ENCODE results near the gene DEPDC7. TPM values are rescaled to one million over a fixed set of nuclear protein-coding genes. Genes with fewer than 3 reads are reported as not detected.

Gene DEPDC7
- total and polyA plus RNA-seq, 9 of the 15 experiments (the other 6 are each of a cell fraction or from before 2014, with no cell fraction given), result 5.4 to 19.9 (median 12.0) TPM

DNA sequence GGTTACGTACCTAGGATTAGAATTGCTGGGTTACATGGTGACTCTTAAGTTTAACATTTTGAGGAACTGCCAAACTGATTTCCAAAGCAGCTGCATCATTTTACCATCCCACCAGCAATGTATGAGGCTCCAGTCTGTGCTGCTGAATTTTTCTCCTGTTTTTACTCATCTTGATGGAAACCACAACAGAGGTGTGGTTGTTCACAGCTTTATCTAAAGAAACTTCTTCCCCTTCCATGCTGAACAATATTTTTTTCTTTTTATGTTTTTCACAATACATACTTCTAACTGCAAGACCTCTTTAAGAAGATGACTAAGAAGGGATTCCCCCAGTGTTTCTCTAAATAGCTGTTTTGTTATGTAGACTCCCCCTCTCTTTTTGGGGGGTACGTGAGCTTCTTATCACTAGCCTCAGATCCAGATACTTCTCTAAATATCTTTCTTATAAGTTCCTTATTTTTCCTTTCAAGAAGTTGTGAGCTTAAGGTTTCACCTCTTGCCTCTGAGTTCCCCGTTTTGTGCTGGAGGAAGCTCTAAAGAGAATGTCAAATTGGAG, 47.7 kb downstream of the DEPDC7 start:
- DNase-seq (ENCODE audit: extremely low read depth in 1 of 4, low spot score in 3 of 4), result no peak

More for the DNA sequence above, 47.7 kb downstream of the DEPDC7 start:
- no TSS peak for BruUV-seq (replicated peaks)
- H3K36me3 ChIP-seq (ENCODE audit: control insufficient read depth, insufficient read depth, low read length), result peaks cover 11% of the 10 kb centered on the region; the same call in 2 of the 3 replicates
- H3K79me2 ChIP-seq (ENCODE audit: control insufficient read depth, insufficient read depth, low read length), result no peaks in the 10 kb centered on the region
- POLR2A ChIA-PET, result interaction anchor here (0.7 kb wide), 1 partner anchor 23 kb away, joined by 3 read pairs; no protein-coding TSS in a partner anchor
- intact Hi-C loops (cut with micrococcal nuclease), result loop anchor here (5.0 kb wide), 1 partner anchor 181 kb away; no protein-coding TSS in a partner anchor
- H3K4me1 ChIP-seq (replicated peaks in 1 of 2; ENCODE audit: control insufficient read depth in 2 of 2, insufficient read depth in 2 of 2, low read length in 2 of 2), result no peaks in the 10 kb centered on the region; a peak in 1 of 5 replicates
- FAIRE-seq, result no peak
- H3K9me3 ChIP-seq (replicated peaks; ENCODE audit: control insufficient read depth, insufficient read depth, low read depth, low read length), result no peaks in the 10 kb centered on the region
- no peaks in the 10 kb centered on the region; the same call in 1 of the 2 replicates for H4K20me1 ChIP-seq (replicated peaks; ENCODE audit: control insufficient read depth, insufficient read depth, low read length)
- WGBS (ENCODE audit: insufficient coverage, low coverage, missing lambda C conversion rate), result 35% methylated on average over 3 of the region's 3 CpGs
- H2AFZ ChIP-seq (ENCODE audit: low read depth, low read length), result no peak overlapping the region
- in situ Hi-C loops (cut with MboI), result loop anchor here (5.0 kb wide), 1 partner anchor 106 kb away; no protein-coding TSS in a partner anchor
- no peak overlapping the region for H3K4me3 ChIP-seq
- no peak overlapping the region for H3K9ac ChIP-seq (ENCODE audit: insufficient read depth in 1 of 2, low read depth in 2 of 2, low read length in 2 of 2)
- CTCF ChIA-PET (ENCODE audit: low intra/inter-chr PET ratio), result interaction anchor here (3.9 kb wide), 1 partner anchor 102 kb away, joined by 43 read pairs; no protein-coding TSS in a partner anchor
- no peak for ATAC-seq
- no peak overlapping the region for H3K4me2 ChIP-seq (ENCODE audit: insufficient read depth, low read length)
- peaks cover 4% of the 10 kb centered on the region for H3K9me1 ChIP-seq (ENCODE audit: control insufficient read depth, insufficient read depth, low read length)
- H3K27me3 ChIP-seq (ENCODE audit: control insufficient read depth in 2 of 2, insufficient read depth in 2 of 2, low read length in 2 of 2), result no peaks in the 10 kb centered on the region
- H3K27ac ChIP-seq (ENCODE audit: extremely low read depth, low read depth, low read length), result no peak overlapping the region
- TF ChIP-seq MYNN (IDR thresholded peaks at IDR 0.05) (peak; percentile 52; the same call in 1 of the 2 replicates), MYNN (CRISPR knock-in tag; IDR thresholded peaks at IDR 0.05) (no peak), SPI1 (IDR thresholded peaks at IDR 0.05; ENCODE audit: borderline replicate concordance, low read depth, low read length) (peak; percentile 28; the same call in 1 of the 2 replicates)
- TF ChIP-seq, protein P1, sequence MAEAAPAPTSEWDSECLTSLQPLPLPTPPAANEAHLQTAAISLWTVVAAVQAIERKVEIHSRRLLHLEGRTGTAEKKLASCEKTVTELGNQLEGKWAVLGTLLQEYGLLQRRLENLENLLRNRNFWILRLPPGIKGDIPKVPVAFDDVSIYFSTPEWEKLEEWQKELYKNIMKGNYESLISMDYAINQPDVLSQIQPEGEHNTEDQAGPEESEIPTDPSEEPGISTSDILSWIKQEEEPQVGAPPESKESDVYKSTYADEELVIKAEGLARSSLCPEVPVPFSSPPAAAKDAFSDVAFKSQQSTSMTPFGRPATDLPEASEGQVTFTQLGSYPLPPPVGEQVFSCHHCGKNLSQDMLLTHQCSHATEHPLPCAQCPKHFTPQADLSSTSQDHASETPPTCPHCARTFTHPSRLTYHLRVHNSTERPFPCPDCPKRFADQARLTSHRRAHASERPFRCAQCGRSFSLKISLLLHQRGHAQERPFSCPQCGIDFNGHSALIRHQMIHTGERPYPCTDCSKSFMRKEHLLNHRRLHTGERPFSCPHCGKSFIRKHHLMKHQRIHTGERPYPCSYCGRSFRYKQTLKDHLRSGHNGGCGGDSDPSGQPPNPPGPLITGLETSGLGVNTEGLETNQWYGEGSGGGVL (CRISPR knock-in tag; IDR thresholded peaks at IDR 0.05), result no peak
